ENCODE results near the gene SPATC1L.

GRCh38 chr21:46116776-46117585, 67.3 kb downstream of the SPATC1L start:
- TF ChIP-seq CTCF (IDR thresholded peaks at IDR 0.05; ENCODE audit: extremely low read depth in 1 of 2, insufficient read depth in 1 of 2, low read depth in 1 of 2, low read length in 2 of 2) (no peak), MYC (IDR thresholded peaks at IDR 0.05; ENCODE audit: low read depth, low read length) (no peak), FOS (IDR thresholded peaks at IDR 0.05; ENCODE audit: borderline replicate concordance, insufficient read depth, low read length) (no peak), POLR2A (IDR thresholded peaks at IDR 0.05; ENCODE audit: low read depth, low read length) (no peak), POLR2AphosphoS5 (IDR thresholded peaks at IDR 0.05; ENCODE audit: insufficient read depth, low read depth, low read length) (no peak), EZH2 (IDR thresholded peaks at IDR 0.05; ENCODE audit: borderline replicate concordance, low read depth, low read length, severe bottlenecking) (no peak)
- TF ChIP-seq, protein P1, sequence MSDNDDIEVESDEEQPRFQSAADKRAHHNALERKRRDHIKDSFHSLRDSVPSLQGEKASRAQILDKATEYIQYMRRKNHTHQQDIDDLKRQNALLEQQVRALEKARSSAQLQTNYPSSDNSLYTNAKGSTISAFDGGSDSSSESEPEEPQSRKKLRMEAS (IDR thresholded peaks at IDR 0.05; ENCODE audit: insufficient read depth, insufficient read length): no peak
